D721Med (cell line): Measurements from ENCODE around the gene ITGAE.

Source experiments
- DNase-seq: peaks from one replicate; pipeline ENCODE4 v3.0.0; 2011; ENCODE audit warnings: low spot score; ENCODE audit not compliant: insufficient read length
- FAIRE-seq: peaks from 2 replicates; lab custom pipeline; 2011; peaks lifted over from hg19 to GRCh38; lab: Jason Lieb, UNC
- TF ChIP-seq, protein P1 (sequence below): IDR thresholded peaks from 2 replicates; pipeline ENCODE4 v1.5.1; 2012; ENCODE audit warnings: mild to moderate bottlenecking, control low read depth; ENCODE audit not compliant: insufficient read depth; ENCODE audit errors: missing control alignments

The ITGAE gene

DNA sequence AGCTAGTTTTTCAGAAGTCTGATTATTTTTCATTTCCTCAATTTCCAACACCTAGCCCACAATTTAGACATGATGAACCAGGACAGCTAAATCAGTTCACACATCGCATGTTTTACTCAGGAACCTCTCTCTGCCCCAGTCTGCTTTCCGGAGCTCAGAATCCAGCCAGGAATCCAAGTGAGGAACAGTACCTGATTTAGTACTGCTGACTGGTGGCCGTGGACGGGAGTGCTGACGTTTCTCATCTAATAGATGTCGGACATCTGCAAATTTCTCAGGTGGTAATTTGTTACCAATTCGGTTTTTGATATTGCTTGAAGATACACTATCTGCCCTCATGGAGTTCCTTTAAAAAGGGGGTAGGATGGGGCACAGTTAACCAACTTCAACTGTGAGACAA, 14.9 kb upstream of the ITGAE start:
- DNase-seq (no peak), FAIRE-seq (no peak)
- TF ChIP-seq, protein P1, sequence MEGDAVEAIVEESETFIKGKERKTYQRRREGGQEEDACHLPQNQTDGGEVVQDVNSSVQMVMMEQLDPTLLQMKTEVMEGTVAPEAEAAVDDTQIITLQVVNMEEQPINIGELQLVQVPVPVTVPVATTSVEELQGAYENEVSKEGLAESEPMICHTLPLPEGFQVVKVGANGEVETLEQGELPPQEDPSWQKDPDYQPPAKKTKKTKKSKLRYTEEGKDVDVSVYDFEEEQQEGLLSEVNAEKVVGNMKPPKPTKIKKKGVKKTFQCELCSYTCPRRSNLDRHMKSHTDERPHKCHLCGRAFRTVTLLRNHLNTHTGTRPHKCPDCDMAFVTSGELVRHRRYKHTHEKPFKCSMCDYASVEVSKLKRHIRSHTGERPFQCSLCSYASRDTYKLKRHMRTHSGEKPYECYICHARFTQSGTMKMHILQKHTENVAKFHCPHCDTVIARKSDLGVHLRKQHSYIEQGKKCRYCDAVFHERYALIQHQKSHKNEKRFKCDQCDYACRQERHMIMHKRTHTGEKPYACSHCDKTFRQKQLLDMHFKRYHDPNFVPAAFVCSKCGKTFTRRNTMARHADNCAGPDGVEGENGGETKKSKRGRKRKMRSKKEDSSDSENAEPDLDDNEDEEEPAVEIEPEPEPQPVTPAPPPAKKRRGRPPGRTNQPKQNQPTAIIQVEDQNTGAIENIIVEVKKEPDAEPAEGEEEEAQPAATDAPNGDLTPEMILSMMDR: no peak

DNA sequence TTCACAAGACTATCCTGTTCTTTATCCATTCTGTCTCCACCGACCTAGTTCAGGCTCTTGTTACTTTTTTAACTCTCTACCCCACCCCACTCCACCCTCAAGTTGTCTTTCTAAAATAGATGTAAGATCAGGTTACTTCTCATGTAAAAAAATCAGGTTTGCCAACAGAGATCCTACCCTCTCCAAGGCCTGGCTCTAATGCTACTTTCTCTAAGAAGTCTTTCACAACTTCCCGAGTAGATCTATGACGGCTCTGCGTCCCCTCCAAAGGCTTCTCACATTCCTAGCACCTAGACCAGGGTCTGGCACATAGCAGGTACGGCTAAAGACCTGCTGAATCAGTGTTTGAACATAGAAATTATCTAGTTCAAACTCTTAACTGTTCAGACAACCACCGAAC, 14.1 kb upstream of the ITGAE start:
- FAIRE-seq: no peak
- DNase-seq: no peak
- TF ChIP-seq, protein P1: no peak

GRCh38 chr17:3814361-3814760, 13.4 kb upstream of the ITGAE start:
- FAIRE-seq (no peak), DNase-seq (no peak)
- TF ChIP-seq, protein P1: no peak

DNA sequence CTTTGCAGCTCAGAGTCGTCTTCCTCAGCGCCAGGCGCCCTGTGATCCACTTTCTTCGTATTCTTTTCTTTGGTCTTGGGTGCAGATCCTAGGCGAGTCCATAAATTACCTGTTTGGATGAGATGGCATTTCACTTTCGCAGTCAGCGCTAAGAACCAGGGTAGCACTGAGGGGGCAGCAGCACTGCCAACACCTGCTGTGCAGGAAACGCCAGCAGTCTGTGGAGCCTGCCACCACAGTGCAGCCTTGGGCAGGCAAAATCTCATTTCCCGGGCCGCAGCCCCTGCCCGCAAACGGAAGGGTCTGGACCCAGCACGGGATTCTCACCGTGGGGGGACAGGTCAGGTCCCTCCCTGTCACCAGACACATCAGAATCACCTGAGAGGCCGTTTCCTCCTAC, 12.2 kb upstream of the ITGAE start:
- FAIRE-seq: no peak
- TF ChIP-seq, protein P1: no peak
- DNase-seq: no peak

GRCh38 chr17:3812771-3813170, 11.8 kb upstream of the ITGAE start:
- TF ChIP-seq, protein P1: no peak
- no peak for DNase-seq
- FAIRE-seq: no peak

DNA sequence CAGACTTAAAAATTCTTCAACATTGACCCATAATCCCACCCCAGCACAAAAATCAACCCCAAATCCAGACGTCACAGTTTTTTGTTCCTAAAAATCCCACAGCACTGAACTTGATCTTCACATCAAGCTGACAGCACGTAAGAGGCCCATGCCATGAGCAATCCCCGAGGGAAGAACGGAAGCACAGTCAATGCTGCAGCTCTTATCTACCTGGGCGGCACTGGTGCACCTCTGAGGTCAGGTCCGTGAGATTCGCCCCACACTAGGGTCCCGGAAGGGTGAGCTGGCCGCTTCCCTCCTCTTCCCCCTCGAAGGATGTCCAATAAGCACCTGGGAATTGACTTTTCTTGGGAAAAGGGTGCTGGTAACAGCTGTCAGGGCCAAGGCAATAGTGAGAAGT, 11.3 kb upstream of the ITGAE start:
- TF ChIP-seq, protein P1: no peak
- no peak for DNase-seq
- FAIRE-seq: no peak

- no peak for FAIRE-seq
Observed at GRCh38 chr17:3810019-3810418, 9.0 kb upstream of the ITGAE start.

More at GRCh38 chr17:3810019-3810418, 9.0 kb upstream of the ITGAE start:
- TF ChIP-seq, protein P1: no peak
- DNase-seq: no peak
